H1 (cell line): ENCODE results near the gene OSBPL5. TPM values are rescaled to one million over a fixed set of nuclear protein-coding genes. Genes with fewer than 3 reads are reported as not detected.
A peak's percentile ranks its signal among the peaks of the same experiment; 100 is the strongest.

Experiments
- CTCF ChIA-PET: fragments of 300-600 bp; sonication (Branson Sonifier 250); formaldehyde crosslinking; loops from one replicate; lab custom pipeline; 2021; ENCODE audit not compliant: partially characterized antibody; lab: Charles Lee
- POLR2A ChIA-PET: fragments of 300-600 bp; sonication (Branson Sonifier 250); formaldehyde crosslinking; loops from one replicate; lab custom pipeline; 2021; ENCODE audit warnings: inconsistent platforms; ENCODE audit not compliant: partially characterized antibody; lab: Charles Lee
- DNase-seq, 2 experiments: peaks; one replicate each; pipeline versions ENCODE4 v3.0.0 to v3.0.0-alpha.2; 2010 to 2022; ENCODE audit warnings: low spot score in 2 of 2, low read depth in 1 of 2, mixed read lengths in 1 of 2
- FAIRE-seq: peaks from 2 replicates; lab custom pipeline; 2011; peaks lifted over from hg19 to GRCh38; lab: Jason Lieb, UNC
- H2AFZ ChIP-seq: 2 replicates; pipeline ENCODE4 v1.8.1; 2012; ENCODE audit warnings: low read length, inconsistent platforms
- H2AK5ac ChIP-seq: 2 replicates; pipeline ENCODE4 v1.6.1; 2013; ENCODE audit warnings: low read depth, low read length
- H2BK120ac ChIP-seq: replicated peaks from 2 replicates; pipeline ENCODE3; 2013; ENCODE audit warnings: low read depth, low read length, inconsistent platforms
- H2BK12ac ChIP-seq: 2 replicates; pipeline ENCODE4 v1.6.1; 2013; ENCODE audit warnings: low read depth, low read length
- H2BK15ac ChIP-seq: 2 replicates; pipeline ENCODE4 v1.6.1; 2013; ENCODE audit warnings: low read length
- H2BK20ac ChIP-seq: 2 replicates; pipeline ENCODE4 v1.6.1; 2013; ENCODE audit warnings: low read length
- H2BK5ac ChIP-seq: 2 replicates; pipeline ENCODE4 v1.6.1; 2013; ENCODE audit warnings: low read depth, low read length
- H3K14ac ChIP-seq: 2 replicates; pipeline ENCODE4 v1.6.1; 2013; ENCODE audit warnings: inconsistent platforms; ENCODE audit not compliant: insufficient read length
- H3K18ac ChIP-seq: 2 replicates; pipeline ENCODE4 v1.6.1; 2013; ENCODE audit warnings: low read length; ENCODE audit errors: extremely low read depth
- H3K23ac ChIP-seq: 2 replicates; pipeline ENCODE4 v1.6.1; 2013; ENCODE audit warnings: inconsistent platforms; ENCODE audit not compliant: insufficient read length
- H3K23me2 ChIP-seq: 2 replicates; pipeline ENCODE4 v1.6.1; 2013; ENCODE audit warnings: low read depth, low read length
- H3K27ac ChIP-seq: 2 replicates; pipeline ENCODE4 v1.6.1; 2011; ENCODE audit warnings: low read depth, low read length, inconsistent platforms
- H3K27me3 ChIP-seq, 4 experiments: replicated peaks in 1 of 4; 1 replicate in 1 of 4; 2 replicates in 3 of 4; pipeline versions ENCODE4 v1.6.1 to v1.8.1; 2011 to 2013; ENCODE audit warnings: low read length in 3 of 4, mild to moderate bottlenecking in 3 of 4, inconsistent platforms in 2 of 4, mixed read lengths in 2 of 4, moderate library complexity in 1 of 4; ENCODE audit not compliant: control insufficient read depth in 3 of 4, insufficient read depth in 3 of 4; ENCODE audit errors: extremely low read depth in 1 of 4
- H3K36me3 ChIP-seq, 4 experiments: 2 replicates each; pipeline versions ENCODE4 v1.6.1 to v1.8.1; 2011 to 2013; ENCODE audit warnings: mild to moderate bottlenecking in 4 of 4, low read length in 3 of 4, moderate library complexity in 2 of 4, control low read depth in 1 of 4, inconsistent platforms in 1 of 4; ENCODE audit not compliant: insufficient read depth in 4 of 4, control insufficient read depth in 2 of 4
- H3K4ac ChIP-seq: replicated peaks from 2 replicates; pipeline ENCODE3; 2013; ENCODE audit warnings: low read length, low read depth, mixed read lengths, inconsistent platforms; ENCODE audit not compliant: insufficient read length
- H3K4me1 ChIP-seq, 4 experiments: replicated peaks in 1 of 4; 1 replicate in 1 of 4; 2 replicates in 3 of 4; pipeline versions ENCODE4 v1.6.1 to v1.8.1; 2011 to 2013; ENCODE audit warnings: low read length in 3 of 4, inconsistent platforms in 2 of 4, mixed read lengths in 1 of 4; ENCODE audit not compliant: insufficient read depth in 4 of 4, control insufficient read depth in 3 of 4
- H3K4me2 ChIP-seq, 2 experiments: 2 replicates each; pipeline versions ENCODE4 v1.6.1 to v1.8.1; 2011 to 2013; ENCODE audit warnings: low read depth in 2 of 2, low read length in 2 of 2, control low read depth in 1 of 2, inconsistent platforms in 1 of 2, mild to moderate bottlenecking in 1 of 2; ENCODE audit not compliant: insufficient read depth in 1 of 2
- H3K4me3 ChIP-seq, 4 experiments: fragments of 200-600, 300-600 bp in 1 of 4; sonication (generic), shearing (Covaris generic), sonication (Bioruptor Twin) in 1 of 4; 2 replicates each; pipeline versions ENCODE4 v1.5.1 to v1.8.1; 2011 to 2016; ENCODE audit warnings: low read length in 4 of 4, low read depth in 3 of 4, control low read depth in 2 of 4, inconsistent platforms in 2 of 4, mild to moderate bottlenecking in 2 of 4, mixed read lengths in 1 of 4, moderate library complexity in 1 of 4; ENCODE audit not compliant: insufficient read depth in 2 of 4; ENCODE audit errors: extremely low read depth in 1 of 4
- H3K56ac ChIP-seq: replicated peaks from 2 replicates; pipeline ENCODE3; 2013; ENCODE audit warnings: low read depth, mild to moderate bottlenecking, mixed read lengths, low read length, inconsistent platforms; ENCODE audit not compliant: insufficient read length
- H3K79me1 ChIP-seq: 2 replicates; pipeline ENCODE4 v1.6.1; 2013; ENCODE audit warnings: low read depth, low read length, control low read depth
- H3K79me2 ChIP-seq, 2 experiments: 2 replicates each; pipeline versions ENCODE4 v1.6.1 to v1.8.1; 2012 to 2013; ENCODE audit warnings: low read length in 2 of 2, mild to moderate bottlenecking in 2 of 2, inconsistent platforms in 1 of 2; ENCODE audit not compliant: insufficient read depth in 2 of 2, control insufficient read depth in 1 of 2
- H3K9ac ChIP-seq, 4 experiments: replicated peaks in 1 of 4; 1 replicate in 1 of 4; 2 replicates in 3 of 4; pipeline versions ENCODE4 v1.6.1 to v1.8.1; 2011 to 2013; ENCODE audit warnings: low read depth in 3 of 4, low read length in 3 of 4, control low read depth in 2 of 4, mild to moderate bottlenecking in 2 of 4, moderate library complexity in 2 of 4, inconsistent platforms in 1 of 4; ENCODE audit errors: extremely low read depth in 1 of 4
- H3K9me3 ChIP-seq, 2 experiments: 2 replicates each; pipeline versions ENCODE4 v1.6.1 to v1.8.1; 2012 to 2013; ENCODE audit warnings: mild to moderate bottlenecking in 2 of 2, moderate library complexity in 2 of 2, control low read depth in 1 of 2, inconsistent platforms in 1 of 2, low read depth in 1 of 2, low read length in 1 of 2, mixed read lengths in 1 of 2; ENCODE audit not compliant: insufficient read depth in 2 of 2
- H4K20me1 ChIP-seq, 2 experiments: replicated peaks in 1 of 2; 2 replicates each; pipeline versions ENCODE3 to v1.8.1; 2011 to 2013; ENCODE audit warnings: inconsistent platforms in 2 of 2, low read length in 2 of 2, mild to moderate bottlenecking in 1 of 2; ENCODE audit not compliant: insufficient read depth in 2 of 2, control insufficient read depth in 1 of 2
- H4K5ac ChIP-seq: 2 replicates; pipeline ENCODE4 v1.6.1; 2013; ENCODE audit warnings: low read length, low read depth, mixed read lengths, inconsistent platforms; ENCODE audit not compliant: insufficient read length
- H4K8ac ChIP-seq: 2 replicates; pipeline ENCODE4 v1.8.0; 2013; ENCODE audit warnings: mild to moderate bottlenecking, moderate library complexity, low read length, inconsistent platforms; ENCODE audit not compliant: insufficient read depth; ENCODE audit errors: extremely low read depth
- H4K91ac ChIP-seq: replicated peaks from 2 replicates; pipeline ENCODE3; 2013; ENCODE audit warnings: low read length, mixed read lengths, inconsistent platforms; ENCODE audit not compliant: insufficient read length
- CREB1 ChIP-seq: IDR thresholded peaks from 2 replicates; pipeline ENCODE4 v1.6.1; 2012; ENCODE audit warnings: inconsistent platforms
- E2F6 ChIP-seq: IDR thresholded peaks from 2 replicates; pipeline ENCODE4 v1.6.1; 2012; ENCODE audit warnings: inconsistent platforms
- FOSL1 ChIP-seq: IDR thresholded peaks from 2 replicates; pipeline ENCODE4 v1.6.1; 2011; ENCODE audit warnings: mild to moderate bottlenecking, low read depth, low read length, moderate library complexity; ENCODE audit not compliant: insufficient read depth
- GTF2F1 ChIP-seq: IDR thresholded peaks from 2 replicates; pipeline ENCODE4 v1.6.1; 2012; ENCODE audit warnings: low read depth, low read length, improper control_type of control experiment, borderline replicate concordance
- HDAC6 ChIP-seq: IDR thresholded peaks from one replicate; pipeline ENCODE4 v1.7.1; 2012; ENCODE audit warnings: low read depth, mild to moderate bottlenecking, inconsistent platforms, low read length, moderate library complexity
- KDM1A ChIP-seq: fragments of 200-600, 300-600 bp; sonication (generic); IDR thresholded peaks from 2 replicates; pipeline ENCODE4 v1.7.1; 2016; ENCODE audit warnings: mild to moderate bottlenecking, low read length, borderline replicate concordance
- KDM4A ChIP-seq: IDR thresholded peaks from one replicate; pipeline ENCODE4 v1.7.1; 2012; ENCODE audit warnings: low read depth, mild to moderate bottlenecking, moderate library complexity, low read length, inconsistent platforms; ENCODE audit not compliant: severe bottlenecking
- POLR2AphosphoS5 ChIP-seq: IDR thresholded peaks from 2 replicates; pipeline ENCODE4 v1.6.1; 2011; ENCODE audit warnings: low read depth, low read length
- RNF2 ChIP-seq: fragments of 200-900, 300-1000 bp; sonication (generic); IDR thresholded peaks from 2 replicates; pipeline ENCODE4 v1.7.1; 2016; ENCODE audit warnings: borderline replicate concordance, low read depth, mild to moderate bottlenecking, antibody characterized with exemption, low read length; ENCODE audit not compliant: poor library complexity, severe bottlenecking; ENCODE audit errors: missing control alignments
- SP2 ChIP-seq: IDR thresholded peaks from 2 replicates; pipeline ENCODE4 v1.6.1; 2012; ENCODE audit warnings: mild to moderate bottlenecking, low read length, inconsistent platforms
- SUZ12 ChIP-seq: fragments of 200-600 bp; sonication (generic); IDR thresholded peaks from 2 replicates; pipeline ENCODE4 v1.6.1; 2012; ENCODE audit warnings: mild to moderate bottlenecking, inconsistent platforms, low read length, moderate library complexity, mixed read lengths
- TAF1 ChIP-seq: IDR thresholded peaks from 2 replicates; pipeline ENCODE4 v1.6.1; 2011; ENCODE audit warnings: mild to moderate bottlenecking, low read depth, low read length
- TEAD4 ChIP-seq: IDR thresholded peaks from 2 replicates; pipeline ENCODE4 v1.6.1; 2012; ENCODE audit warnings: low read depth, low read length, inconsistent platforms, mixed read lengths
- WGBS, 2 experiments: shearing (Covaris generic) in 1 of 2; methylation state at CpG; one replicate each; pipeline versions ENCODE4 v1.1.6 to v1.1.7; 2013 to 2015; ENCODE audit warnings: low lambda C conversion rate in 2 of 2, mixed read lengths in 2 of 2, inconsistent platforms in 1 of 2, low coverage in 1 of 2, missing lambda C conversion rate in 1 of 2; ENCODE audit not compliant: insufficient replicate concordance in 2 of 2, insufficient coverage in 1 of 2, insufficient read length in 1 of 2; ENCODE audit errors: extremely low coverage in 1 of 2, missing lambda C conversion rate in 1 of 2; 5-methylcytosine and 5-hydroxymethylcytosine counted together
- polyA plus RNA-seq, 7 experiments: library from polyadenylated mRNA; depleted of rRNA in 3 of 7; stranded (reverse) in 5 of 7; unstranded in 2 of 7; fragments of >200 nt in 5 of 7; fragments of 200-250 nt in 2 of 7; gene quantifications; 1 replicate in 5 of 7; 2 replicates in 1 of 7; 4 replicates in 1 of 7; pipeline versions ENCODE4 v1.2.1 to v1.2.3, GENCODE V29; 2011 to 2013; ENCODE audit warnings: missing spikeins in 2 of 7, mixed read lengths in 2 of 7
- total RNA-seq: library from RNA; stranded (reverse); fragmentation: NEBNext Ultra II Directional; extraction: Animal tissue kit (Norgen Biotek cat#: 25700); gene quantifications from 2 replicates; pipeline ENCODE4 v1.2.1, GENCODE V29; 2021

Gene OSBPL5
- total and polyA plus RNA-seq, 2 of the 8 experiments (the other 6 are each of a cell fraction or from before 2014, with no cell fraction given), result 3.4 to 9.9 TPM

DNA sequence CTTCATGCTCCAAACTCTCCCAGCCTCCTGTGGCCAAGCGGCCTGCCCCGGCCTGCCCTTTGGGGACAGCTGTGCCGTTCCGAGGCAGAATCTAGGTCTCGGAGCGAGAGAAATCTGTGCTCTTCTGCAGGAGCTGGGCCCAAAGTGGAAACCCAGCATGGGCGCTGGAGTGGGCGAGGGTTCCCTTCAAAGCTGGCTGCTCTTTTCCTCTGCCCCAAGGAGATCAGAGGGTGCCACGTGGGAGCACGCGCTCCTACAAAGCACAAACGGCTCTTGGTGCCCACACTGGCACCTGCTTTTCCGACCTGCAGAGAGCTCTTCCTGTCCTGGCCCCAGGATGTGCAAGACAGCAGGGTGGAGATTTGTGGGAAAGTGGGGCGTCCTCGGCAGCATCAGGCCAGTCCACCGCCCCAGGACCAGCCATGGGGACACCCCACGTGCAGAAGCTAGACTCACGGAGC lies 6.9 kb downstream of the OSBPL5 start:
- H4K20me1 ChIP-seq, result peaks cover 0 to 2% of the 10 kb centered on the region in 2 experiments
- TF ChIP-seq KDM4A (no peak), E2F6 (no peak), SP2 (no peak), KDM1A (no peak), SUZ12 (no peak), TEAD4 (no peak), CREB1 (no peak), POLR2AphosphoS5 (no peak), FOSL1 (no peak), GTF2F1 (no peak), TAF1 (no peak), RNF2 (no peak), HDAC6 (no peak)
- no peak overlapping the region; the same call in 1 of the 2 replicates for H2AK5ac ChIP-seq
- H2BK20ac ChIP-seq, result no peak overlapping the region
- no peak overlapping the region for H3K27ac ChIP-seq
- no peak overlapping the region for H2BK5ac ChIP-seq
- no peak overlapping the region for H3K23ac ChIP-seq
- DNase-seq (no peak), FAIRE-seq (no peak)
- no peak overlapping the region for H4K5ac ChIP-seq
- no peak overlapping the region for H3K9ac ChIP-seq
- H3K18ac ChIP-seq, result no peak overlapping the region
- no peak overlapping the region for H3K4me3 ChIP-seq
- H2BK120ac ChIP-seq, result peak overlapping the region; percentile 39
- 91% methylated on average over 14 of the region's 18 CpGs; no CpG with 5 or more reads in 1 of the 2 experiments for WGBS, 2 experiments
- H3K27me3 ChIP-seq, result peaks cover 0 to 13% (median 3%) of the 10 kb centered on the region in 4 experiments; a peak in 4 of 7 replicates
- H3K23me2 ChIP-seq, result peaks cover 9% of the 10 kb centered on the region
- H4K8ac ChIP-seq, result peak overlapping the region; percentile 37; the same call in 1 of the 2 replicates
- H3K79me1 ChIP-seq, result peaks cover 6% of the 10 kb centered on the region
- H3K4me2 ChIP-seq, result no peak overlapping the region
- no peaks in the 10 kb centered on the region for H3K36me3 ChIP-seq
- no peak overlapping the region for H3K4ac ChIP-seq
- peak overlapping the region; percentile 68; the same call in 1 of the 2 replicates for H2BK12ac ChIP-seq
- no peak overlapping the region for H3K14ac ChIP-seq
- H4K91ac ChIP-seq, result no peak overlapping the region
- H2AFZ ChIP-seq, result no peak overlapping the region
- H2BK15ac ChIP-seq, result no peak overlapping the region
- no peak overlapping the region for H3K56ac ChIP-seq
- ChIA-PET POLR2A (interaction anchor here (0.8 kb wide), 2 partner anchors 8 to 45 kb away, joined by 3 read pairs; no protein-coding TSS in a partner anchor), CTCF (interaction anchor here (0.7 to 1.2 kb wide), 5 partner anchors 9 to 121 kb away, joined by 3 to 7 read pairs (median 4); no protein-coding TSS in a partner anchor)
- peaks cover 2 to 3% of the 10 kb centered on the region in 2 experiments; a peak in 2 of 4 replicates for H3K79me2 ChIP-seq
- no peaks in the 10 kb centered on the region for H3K9me3 ChIP-seq
- H3K4me1 ChIP-seq, result peaks cover 8 to 43% (median 34%) of the 10 kb centered on the region in 4 experiments
